NCI-H2081 treated with DMSO at 0.1 percent for 48 hours (cell line): ENCODE data around the gene EYA2.
"Not testable (repeated sequence)": the region's sequence is repeated elsewhere in the genome, so short reads cannot be mapped to it uniquely, and the experiment has no call there.

ENCODE experiments used
- DNase-seq: peaks from one replicate; lab custom pipeline; 2025; lab: John Stamatoyannopoulos, UW

The EYA2 gene

DNA sequence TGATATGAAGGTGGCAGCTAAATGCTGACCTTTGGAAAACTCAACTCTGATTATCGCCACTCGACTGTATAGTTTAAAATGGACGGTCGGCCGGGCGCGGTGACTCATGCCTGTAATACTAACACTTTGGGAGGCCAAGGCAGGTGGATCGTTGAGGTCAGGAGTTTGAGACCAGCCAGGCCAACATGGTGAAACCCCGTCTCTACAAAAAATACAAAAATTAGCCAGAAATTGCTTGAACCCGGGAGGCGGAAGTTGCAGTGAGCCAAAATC is 310.1 kb downstream of the EYA2 start:
- not testable (repeated sequence) for DNase-seq

DNA sequence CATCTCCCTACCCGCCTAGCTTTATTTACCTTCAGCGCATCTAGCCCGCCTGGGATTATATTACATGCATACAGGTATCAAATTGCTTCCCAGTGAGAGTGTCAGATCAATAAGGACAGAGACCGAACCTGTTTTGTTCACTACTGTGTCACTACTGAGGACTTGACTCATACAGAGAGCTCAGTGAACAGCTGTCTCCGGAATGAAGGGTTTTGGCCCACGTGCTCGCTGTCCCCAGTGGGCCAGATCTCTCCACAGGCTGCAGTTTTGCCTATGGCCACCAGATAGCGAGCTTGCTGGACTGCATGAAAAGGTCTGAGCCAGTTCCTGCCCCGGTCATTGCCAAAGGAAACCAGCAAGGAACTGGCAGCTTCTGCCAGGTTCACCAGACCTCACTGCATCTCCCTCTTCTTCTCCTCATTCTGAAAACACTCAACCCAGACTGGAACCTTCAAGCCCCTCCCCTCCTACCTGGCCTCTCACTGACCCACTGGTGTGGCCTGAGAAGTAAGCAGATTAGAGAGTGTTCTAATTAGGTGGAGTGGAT is 311.0 kb downstream of the EYA2 start:
- no peak for DNase-seq

DNA sequence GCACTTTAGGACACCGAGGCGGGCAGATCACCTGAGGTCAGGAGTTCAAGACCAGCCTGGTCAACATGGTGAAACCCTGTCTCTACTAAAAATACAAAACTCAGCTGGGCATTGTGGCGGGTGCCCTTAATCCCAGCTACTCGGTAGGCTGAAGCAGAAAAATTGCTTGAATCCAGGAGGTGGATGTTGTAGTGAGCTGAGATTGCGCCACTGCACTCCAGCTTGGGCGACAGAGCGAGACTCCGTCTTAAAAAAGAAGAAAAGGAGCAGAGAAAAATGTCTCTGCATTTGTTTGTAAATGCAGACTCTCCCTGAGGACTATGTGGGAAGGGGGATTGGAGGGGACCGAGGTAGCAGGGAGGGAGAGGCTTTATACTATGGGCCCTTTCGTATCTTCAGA is 311.9 kb downstream of the EYA2 start:
- DNase-seq: not testable (repeated sequence)

DNA sequence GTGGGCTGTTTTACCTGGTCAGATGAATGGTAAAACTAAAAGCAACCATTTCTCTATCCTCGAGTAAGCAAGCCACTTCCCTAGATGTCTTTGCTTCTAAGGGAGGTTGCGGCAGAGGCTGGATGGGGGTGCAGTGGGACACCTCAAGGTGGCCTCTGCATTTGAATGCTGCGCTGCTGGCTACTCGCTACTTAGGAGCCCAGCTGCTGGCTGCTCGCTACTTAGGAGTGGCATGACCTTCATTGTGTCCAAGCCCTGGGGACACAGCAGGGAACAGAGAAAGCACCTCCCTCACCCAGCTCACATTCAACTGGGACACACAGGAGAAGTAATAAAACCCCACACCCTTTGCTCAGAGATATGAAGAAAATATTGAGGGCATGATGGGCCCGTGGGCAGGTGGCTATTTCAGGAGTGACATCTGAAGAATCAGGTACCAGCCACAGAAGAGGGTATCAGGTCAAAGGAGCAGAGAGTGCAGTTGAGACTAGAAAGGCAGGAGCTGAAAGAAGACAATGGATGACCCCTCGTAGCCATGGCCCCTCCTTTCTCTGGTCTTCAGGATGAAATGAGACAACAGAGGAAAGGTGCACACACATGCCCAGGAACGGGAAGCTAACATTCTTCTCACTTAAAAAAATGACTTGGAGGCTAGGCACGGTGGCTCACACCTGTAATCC is 312.5 kb downstream of the EYA2 start:
- no peak for DNase-seq

DNA sequence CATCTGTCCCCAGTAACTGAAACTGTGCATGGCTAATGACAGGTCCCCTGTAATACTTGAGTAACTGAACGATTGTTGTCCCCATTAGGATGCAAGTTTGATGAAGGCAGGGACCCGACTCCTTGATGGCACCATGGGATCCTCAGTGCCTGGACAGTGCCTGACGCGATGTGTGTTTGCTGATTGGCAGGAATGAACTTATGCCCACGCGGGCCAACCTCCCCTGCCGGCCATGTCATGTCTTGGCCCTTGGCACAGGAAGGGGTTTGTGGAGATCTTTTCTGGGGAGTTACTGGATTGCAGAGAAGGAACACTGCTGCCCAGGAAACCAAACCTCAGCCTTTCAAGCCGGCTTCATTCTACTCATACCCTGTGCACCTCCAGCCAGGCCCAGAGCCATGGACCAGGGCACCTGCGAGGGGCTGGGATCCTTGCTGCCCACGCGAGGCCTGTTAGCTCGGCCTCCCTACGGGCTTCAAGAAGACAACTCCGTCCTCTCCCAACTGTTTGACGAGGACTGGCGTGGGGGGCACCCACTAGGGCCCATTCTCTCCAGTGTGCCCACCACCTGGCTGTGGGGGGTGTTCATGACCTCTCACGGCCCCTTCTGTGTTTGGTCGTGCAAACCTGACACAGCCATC is 314.0 kb downstream of the EYA2 start:
- DNase-seq: no peak

DNA sequence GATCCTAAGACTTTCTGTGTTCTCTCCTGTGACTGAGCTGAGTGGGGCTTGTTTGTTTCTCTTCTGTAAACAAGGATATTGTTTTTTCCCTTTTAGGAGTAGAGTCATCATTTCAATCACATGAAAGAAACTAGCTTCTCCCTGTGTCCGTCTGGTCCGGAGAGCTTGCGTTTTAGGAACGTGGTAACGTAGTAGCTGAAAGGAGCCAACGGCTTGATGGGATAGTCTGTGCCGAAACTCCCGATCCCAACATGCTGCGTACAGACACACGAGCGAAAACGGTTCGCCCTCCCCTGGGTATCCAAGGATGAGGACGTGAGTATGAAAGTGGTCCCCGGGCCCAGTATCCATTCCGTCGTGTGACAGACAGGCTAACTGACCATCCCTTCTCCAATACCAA is 315.3 kb downstream of the EYA2 start:
- no peak for DNase-seq

DNA sequence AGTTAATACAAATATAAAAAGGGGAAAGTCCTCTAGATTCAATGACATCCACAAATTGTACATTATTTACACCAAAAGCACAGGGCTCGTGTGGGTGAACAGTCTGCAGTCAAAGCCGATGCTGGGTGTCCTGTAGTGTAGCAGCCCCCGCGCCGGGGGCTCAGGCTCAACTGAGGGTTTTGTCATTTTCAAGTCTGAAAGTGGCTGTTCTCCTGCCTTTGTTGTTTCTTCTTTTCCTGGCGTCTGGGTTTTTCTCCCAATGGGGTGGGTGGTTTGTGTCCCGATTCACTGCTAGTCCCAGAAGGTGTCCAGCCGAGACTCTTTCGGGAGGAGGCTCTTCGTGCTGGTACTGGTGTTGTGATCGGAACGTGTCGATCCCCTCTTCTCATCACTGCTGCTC is 315.8 kb downstream of the EYA2 start:
- no peak for DNase-seq

DNA sequence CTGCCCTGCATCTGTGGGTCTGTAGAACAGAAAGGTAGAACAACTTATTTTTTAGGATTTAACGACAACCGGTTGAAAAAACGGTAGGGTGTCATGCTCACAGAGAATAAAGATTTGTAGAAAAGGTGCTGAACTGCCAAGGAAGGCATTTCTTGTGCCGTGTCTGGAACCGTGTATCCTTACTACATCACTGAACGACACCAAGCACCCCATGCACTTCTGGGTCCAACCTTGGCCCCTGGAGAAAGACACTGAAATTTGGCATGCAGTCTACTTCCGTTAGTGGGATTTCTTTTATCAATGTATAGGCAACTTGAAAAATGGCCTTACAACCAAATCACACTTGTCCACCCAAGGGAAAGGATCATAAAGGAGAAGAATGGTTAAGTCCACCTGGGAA is 316.4 kb downstream of the EYA2 start:
- DNase-seq: no peak

DNA sequence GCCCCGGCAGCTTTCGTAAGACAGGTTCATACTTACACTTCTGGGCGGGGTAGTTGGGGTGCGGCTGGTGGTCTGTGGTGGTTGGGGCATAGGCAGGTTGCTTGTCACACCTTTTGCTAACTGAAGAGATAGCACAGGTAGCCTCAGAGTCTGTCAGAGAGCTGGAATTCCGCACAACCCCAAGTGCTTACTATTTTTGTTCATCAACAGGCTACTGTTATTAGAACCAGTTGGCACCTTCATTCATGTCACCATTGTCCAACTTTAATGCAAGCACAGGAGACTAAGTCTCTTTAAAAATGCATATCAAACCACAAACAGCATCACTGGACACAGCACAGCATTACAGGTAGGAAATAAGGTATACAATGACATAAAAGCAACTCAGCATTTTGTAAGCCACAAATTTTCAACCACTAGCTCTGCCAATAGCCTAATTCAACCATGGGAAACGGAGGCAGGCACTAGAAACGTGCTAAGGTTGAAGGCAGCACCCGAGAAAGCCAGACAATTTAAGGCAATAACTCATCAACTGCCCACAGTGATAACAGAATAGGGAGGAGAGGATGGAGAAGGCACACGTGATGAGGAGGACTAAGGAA is 318.1 kb downstream of the EYA2 start:
- no peak for DNase-seq

DNA sequence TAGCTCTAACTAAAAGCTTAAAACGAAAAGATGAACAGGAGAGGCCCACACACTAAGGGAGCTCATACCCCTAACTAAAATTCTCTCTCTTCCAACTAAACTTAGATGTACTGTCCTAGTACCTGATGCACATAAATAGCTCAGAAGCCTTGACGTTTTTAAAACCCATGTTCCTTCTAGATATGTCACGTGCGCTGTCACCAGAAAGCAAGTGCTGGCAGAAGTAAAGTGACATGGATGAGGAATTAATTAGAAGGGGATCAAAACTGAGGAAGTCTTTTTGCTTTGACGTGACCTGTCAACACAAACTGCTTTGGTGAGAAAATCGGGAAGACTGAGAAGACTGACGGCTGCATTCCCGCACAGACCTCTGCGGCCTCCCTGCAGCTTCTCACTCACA is 319.3 kb downstream of the EYA2 start:
- DNase-seq: no peak

DNA sequence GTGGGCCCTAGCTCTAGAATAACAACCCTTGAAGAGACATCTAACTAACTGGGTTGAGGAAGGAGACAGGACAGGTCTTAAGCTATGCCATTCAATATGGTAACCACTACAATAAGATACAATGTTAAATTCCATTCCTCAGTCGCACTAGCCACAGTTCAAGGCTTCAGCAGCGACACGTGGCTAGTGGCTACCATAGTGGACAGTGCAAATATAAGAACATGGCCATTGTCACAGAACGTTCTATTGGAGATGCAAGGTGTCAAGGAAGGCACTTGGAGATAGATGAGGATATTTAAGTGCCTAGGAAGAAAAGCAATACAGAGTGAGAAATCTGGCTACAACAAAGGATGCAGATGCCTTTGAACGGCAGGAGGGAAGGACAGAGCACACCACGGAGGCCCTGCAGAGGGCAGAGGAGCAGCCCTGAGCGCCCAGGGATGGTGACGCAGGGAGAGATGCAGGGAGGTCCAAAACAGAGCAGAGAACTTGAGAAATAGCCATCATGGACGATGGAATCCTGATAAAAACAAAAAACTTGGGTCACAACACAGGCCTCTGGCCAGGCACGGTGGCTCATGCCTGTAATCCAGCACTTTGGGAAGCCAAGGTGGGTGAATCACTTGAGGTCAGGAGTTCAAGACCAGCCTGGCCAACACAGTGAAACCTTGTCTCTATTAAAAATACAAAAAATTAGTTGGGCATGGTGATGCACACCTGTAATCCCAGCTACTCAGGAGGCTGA is 321.2 kb downstream of the EYA2 start:
- no peak for DNase-seq

DNA sequence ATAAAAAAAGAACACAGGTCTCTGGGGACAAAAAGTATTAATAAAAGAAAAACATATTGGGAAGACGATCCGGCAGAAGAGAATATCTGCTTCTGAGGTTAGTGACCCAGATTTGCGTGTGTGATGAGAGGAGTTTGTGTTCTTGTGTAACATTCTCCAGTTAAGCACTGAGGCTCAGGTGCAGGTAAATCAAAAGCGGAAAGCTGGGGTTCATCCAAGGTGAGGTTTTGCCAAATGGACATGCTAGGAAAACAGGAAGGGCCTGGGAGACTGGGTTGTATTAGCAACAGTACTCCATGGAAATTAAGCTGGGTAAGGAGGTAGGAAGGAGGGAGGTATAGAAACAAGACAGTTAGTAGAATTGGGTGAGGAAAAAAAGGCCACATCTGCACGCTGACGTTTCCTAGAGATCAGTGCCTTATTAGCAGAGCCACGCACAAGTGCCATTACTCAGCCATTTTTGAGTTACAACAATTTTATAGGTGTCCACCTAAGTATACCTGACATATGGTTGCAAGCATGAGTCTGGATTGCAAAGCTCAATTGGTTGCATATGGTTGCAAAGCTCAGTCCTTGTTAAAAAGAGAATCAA is 322.3 kb downstream of the EYA2 start:
- no peak for DNase-seq

DNA sequence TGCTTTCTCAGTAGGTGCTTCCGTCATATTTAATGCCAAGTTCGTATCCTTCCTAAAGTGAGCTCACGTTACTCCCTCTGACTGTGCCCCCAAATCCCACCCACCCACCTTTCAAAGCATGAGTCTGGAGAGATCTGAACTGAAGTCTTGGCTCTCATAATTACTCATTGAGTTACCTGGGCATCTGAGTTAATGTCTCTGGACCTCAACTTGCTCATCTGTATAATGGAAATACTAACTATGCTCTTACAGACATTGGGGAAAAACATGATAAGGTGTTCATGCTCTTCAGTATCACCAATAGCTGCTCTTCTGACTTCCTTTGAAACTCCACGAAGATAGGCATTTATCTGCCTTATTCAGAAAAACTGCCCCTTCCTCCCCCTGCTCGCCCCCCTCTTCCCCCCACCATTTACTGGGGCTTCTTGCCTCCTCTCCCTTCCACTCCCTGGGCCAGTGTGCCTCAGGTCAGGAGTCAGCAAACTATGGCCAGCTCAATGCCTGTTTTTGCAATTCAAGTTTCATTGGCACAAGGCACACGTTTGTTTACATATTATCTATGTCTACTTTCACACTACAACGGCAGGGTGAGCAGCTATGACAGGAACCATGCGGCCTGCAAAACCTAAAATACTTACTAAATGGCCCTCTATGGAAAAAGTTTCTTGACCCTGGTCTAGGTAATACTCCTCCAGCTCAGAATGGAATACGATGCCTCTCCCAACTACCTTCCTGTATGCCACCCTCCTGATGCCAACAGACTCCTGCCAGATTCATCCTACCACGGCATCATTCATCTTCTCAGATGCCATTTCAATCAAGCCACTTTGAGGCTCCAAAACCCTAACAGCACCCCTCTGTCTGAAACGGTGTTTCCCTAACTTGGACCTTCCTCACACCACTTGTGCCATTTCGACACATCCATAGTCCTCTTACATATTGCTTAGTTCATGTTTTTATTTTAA is 323.1 kb downstream of the EYA2 start:
- no peak for DNase-seq

DNA sequence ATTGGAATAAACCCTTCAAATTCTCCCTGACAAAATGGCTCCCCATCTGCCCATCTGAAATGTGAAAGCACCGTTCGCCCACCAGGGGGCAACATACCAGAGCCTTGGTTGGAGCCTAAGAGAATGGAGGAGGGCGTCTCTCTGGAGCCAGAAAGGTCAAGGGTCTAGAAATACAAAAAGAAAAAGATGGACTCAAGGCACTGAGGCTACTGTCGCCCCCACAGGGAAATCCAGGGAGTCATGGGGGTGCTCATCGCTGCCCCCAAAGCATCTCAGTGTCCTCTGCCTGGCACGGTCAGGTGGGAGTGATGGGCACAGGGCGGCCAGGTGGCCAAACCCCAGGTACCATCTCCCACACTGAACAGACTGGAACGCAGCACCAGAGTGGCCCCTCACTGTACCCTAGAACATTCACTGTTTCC is 325.5 kb downstream of the EYA2 start:
- no peak for DNase-seq

DNA sequence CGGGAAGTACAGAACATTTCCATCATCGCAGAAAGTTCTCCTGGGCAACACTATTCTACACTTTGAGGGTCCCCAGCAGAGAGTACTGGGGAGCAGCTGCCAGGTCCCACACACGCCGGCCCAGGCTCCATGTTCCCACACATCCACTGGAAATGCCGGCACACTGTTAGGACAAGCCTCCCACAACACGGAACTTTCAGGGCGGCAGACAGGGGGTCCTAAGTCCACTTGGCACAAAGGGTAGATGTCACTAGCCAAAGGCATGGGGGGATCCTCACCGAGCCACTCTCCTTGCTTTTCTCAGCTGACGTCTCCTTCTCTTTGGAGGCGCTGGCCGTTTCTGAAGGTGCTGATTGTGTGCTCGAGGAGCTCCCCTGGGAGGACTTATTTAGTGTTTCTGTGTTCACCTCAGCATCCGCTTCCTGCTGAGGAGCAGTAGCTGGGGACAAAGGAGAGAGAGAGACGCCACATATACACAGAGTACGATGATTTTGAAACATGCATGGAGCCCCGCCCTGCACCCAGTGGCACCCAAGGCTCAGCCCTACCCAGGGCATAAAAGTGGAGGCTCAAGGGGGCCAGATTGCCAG is 326.5 kb downstream of the EYA2 start:
- DNase-seq: no peak

DNA sequence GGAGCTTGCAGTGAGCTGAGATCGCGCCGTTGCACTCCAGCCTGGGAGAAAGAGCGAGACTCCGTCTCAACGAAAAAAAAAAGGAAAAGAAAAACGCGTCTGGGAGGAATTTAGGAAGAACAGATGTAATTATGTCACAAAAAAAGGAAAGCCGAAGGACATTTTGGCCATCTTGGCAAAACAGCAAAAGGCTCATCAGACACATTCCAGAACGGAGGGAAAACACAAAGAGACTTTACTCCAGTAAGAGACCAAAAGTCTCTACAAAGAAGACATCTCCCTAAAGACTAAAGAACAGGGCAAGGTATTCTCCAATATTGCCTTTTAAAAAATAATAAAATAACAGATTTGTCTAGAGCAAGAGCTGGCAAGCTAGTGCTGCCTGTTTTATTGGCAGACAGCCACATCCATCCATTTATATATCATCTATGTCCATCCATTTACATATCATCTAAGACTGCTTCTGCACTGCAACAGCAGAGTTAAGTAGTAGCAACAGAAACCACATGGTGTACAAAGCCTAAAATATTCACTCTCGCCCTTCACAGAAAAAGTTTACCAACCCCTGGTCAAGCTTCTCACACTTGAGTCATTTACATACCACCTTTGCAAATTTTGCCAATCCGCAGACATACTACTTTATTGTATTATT is 328.0 kb downstream of the EYA2 start:
- no peak for DNase-seq

DNA sequence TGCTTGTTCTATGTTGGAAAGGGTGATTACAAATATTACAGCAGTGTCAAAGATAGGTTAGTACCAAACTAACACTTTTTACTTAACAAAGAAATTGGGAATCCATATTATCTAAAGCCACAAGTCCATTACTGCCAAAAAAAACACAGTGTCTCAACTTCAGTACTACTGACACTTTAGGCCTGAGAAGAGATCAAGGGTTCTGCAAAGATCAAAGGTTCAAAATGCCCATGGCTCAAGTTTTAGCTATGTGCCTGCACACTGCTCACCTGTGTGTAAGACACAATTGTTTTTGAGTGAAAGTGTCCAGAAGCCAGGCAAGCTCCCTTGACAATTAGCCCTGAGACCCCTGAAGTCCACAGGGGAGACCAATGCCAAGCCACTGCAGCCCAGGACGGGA is 329.3 kb downstream of the EYA2 start:
- no peak for DNase-seq

DNA sequence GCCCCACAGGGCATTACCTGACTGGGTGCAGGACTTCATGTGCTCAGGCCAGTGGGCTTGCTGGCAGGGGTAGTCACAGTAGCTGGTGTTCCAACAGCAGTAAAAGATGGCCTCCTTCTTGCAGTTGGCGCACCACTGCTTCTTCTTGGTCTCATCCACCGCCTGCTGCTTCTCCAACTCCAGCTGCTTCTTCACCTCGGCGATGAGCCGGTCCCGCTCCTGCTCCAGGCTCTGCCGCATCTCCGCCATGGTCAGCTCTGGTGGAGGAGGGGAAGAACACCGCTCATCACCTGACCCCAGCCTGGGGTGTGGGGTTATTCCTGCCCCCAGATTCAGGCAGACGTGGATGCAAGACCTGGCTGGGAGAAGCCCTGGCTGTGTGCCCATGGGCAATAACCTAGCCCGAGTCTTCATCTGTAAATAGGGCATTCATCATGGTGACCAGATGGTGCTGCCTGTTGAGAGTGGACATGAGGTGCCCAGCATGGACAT is 329.7 kb downstream of the EYA2 start:
- DNase-seq: no peak

DNA sequence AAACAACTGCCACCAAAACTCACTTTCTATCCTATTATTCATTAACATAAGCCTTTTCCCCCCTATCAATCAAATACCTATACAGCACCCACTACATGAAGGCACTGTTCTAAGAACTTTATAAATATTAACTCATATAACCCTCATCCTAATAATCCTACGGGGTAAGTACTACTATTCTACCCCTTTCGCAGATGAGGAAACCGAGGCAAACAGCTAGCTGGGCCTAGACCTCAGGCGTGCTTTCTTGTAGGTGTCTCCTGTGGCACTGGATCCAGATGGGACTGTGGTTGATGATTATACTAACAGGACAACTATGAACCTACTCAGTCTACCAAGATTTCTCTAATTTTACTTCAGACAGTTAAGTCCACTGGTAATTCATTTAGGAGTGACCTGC is 330.2 kb downstream of the EYA2 start:
- no peak for DNase-seq

DNA sequence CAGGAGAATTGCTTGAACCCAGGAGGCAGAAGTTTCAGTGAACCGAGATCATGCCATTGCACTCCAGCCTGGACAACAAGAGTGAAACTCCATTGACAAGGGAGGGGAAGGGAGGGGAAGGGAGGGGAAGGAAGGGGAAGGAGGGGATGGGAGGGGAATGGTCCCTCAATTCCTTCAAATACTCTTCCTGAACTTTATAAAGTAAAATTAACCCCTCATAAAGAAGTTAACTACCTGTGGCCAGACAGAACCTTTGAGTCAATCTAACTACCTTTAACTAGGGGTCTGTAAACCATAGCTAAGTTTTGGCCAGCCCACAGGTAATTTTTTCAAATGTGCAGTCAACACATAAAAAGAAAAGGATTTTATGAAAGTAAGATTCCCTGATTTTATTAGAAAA is 330.8 kb downstream of the EYA2 start:
- no peak for DNase-seq
